Activated CD8-positive, alpha-beta memory T cell treated with anti-CD3 and anti-CD28 coated beads, Interleukin-2, amount 10 ng/mL, durations not matched to agents 7 days and 5 days (primary cell): ENCODE data around the gene ZNFX1. TPM values are rescaled to one million over a fixed set of nuclear protein-coding genes. Genes with fewer than 3 reads are reported as not detected.
A peak's percentile ranks its signal among the peaks of the same experiment; 100 is the strongest.

Experiments used
- ATAC-seq: fragments of 150-1000 bp; cut with Tn5 transposase; one replicate; pipeline ENCODE4 v1.10.0; 2021; ENCODE audit warnings: moderate library complexity
- CTCF ChIA-PET: fragments of 350-600 bp; sonication (Branson Sonifier 250); formaldehyde crosslinking; loops from one replicate; lab custom pipeline; 2021; ENCODE audit warnings: antibody characterized with exemption; lab: Charles Lee
- DNase-seq: peaks from one replicate; pipeline ENCODE4 v3.0.0-alpha.2; 2020
- H3K27ac Mint-ChIP-seq: one replicate; pipeline ENCODE4 v1.8.0; 2021; ENCODE audit warnings: mild to moderate bottlenecking, mixed read lengths
- H3K27me3 Mint-ChIP-seq: one replicate; pipeline ENCODE4 v1.8.0; 2021; ENCODE audit warnings: mixed read lengths
- H3K36me3 Mint-ChIP-seq: one replicate; pipeline ENCODE4 v1.8.0; 2021; ENCODE audit warnings: mild to moderate bottlenecking, mixed read lengths
- H3K4me1 Mint-ChIP-seq: one replicate; pipeline ENCODE4 v1.8.0; 2021; ENCODE audit warnings: mixed read lengths
- H3K4me3 Mint-ChIP-seq: one replicate; pipeline ENCODE4 v1.8.0; 2021; ENCODE audit warnings: mild to moderate bottlenecking, moderate library complexity, mixed read lengths
- H3K9me3 Mint-ChIP-seq: one replicate; pipeline ENCODE4 v1.8.0; 2022; ENCODE audit warnings: low read depth, mixed read lengths
- total RNA-seq, 2 experiments: library from RNA; stranded (reverse); gene quantifications; one replicate each; pipeline ENCODE4 v1.2.3, GENCODE V29; 2021

The ZNFX1 gene
- total RNA-seq, 2 experiments from 2014 or later, result 69.2 to 88.6 TPM

DNA sequence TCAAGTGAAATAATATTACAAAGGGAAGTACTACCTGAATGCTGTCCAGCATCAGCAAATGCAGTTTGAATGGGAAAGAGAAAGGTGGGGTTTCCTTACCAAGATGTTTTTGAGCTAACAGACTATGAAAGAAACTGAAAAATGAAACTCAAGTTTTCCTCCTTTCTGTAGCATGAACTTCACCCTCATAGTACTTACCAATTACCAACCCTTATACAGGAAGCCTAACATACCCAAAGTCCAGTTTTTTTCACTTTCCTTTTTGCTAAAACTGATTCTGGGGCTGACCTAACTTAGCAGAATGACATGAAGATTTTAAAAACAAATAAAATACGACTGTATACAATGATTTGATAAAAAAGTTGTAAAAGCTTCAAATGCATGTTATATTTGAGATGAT lies 5.2 kb downstream of the ZNFX1 start:
- no peaks in the 10 kb centered on the region for H3K27me3 Mint-ChIP-seq
- H3K4me3 Mint-ChIP-seq, result peak overlapping the region; percentile 60
- H3K36me3 Mint-ChIP-seq, result peaks cover 72% of the 10 kb centered on the region
- CTCF ChIA-PET, result interaction anchor here (0.7 to 1.5 kb wide), 2 partner anchors 9 to 29 kb away, joined by 3 read pairs; no protein-coding TSS in a partner anchor
- peaks cover 66% of the 10 kb centered on the region for H3K4me1 Mint-ChIP-seq
- DNase-seq, result no peak
- ATAC-seq, result peak; percentile 13
- H3K27ac Mint-ChIP-seq, result peak overlapping the region; percentile 71
- H3K9me3 Mint-ChIP-seq, result no peaks in the 10 kb centered on the region

DNA sequence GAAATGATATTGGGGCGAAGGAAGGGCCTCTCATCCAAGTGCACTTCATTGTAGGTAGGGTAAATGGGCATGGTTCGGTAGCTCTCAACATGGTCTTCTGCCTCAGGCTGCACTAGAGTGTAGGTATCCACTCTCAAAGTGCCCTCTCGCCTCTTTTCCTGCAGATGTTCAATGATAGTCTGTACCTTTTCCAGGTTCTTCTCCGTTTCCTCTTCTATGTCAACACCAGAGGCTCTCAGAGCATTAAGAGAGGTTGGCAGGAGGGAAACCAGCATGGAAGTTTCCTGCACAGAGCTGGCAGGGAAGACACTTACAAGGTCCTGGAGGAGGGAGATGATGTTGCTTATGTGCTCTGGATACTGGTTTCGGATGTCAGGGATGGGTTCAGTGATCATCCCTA lies 7.1 kb downstream of the ZNFX1 start:
- Mint-ChIP-seq H3K4me3 (peak overlapping the region; percentile 67), H3K36me3 (peaks cover 76% of the 10 kb centered on the region), H3K27me3 (no peaks in the 10 kb centered on the region), H3K4me1 (peaks cover 78% of the 10 kb centered on the region), H3K9me3 (no peaks in the 10 kb centered on the region), H3K27ac (no peak overlapping the region)
- ATAC-seq (no peak), DNase-seq (no peak)
- CTCF ChIA-PET, result no interaction called here

DNA sequence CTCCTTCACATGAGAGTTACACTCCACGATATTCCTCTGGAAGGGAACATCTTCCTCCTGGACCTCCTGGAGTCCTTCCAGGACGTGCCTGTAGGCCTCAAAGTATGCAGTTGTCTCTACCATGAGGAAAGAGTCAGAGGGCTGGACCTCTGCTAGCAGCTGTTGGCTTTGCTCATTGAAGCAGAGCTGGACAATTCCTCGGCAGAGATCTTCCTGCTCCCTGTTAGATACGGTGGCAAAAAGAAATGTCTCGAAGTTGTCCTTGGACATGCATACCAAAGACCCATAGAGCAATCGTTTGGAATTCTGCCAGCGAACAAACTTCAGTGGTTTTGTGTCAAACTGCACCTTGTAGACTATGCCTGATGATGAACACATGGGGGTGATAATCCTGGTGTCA lies 7.7 kb downstream of the ZNFX1 start:
- DNase-seq, result no peak
- H3K36me3 Mint-ChIP-seq, result peaks cover 74% of the 10 kb centered on the region
- peaks cover 75% of the 10 kb centered on the region for H3K4me1 Mint-ChIP-seq
- CTCF ChIA-PET, result no interaction called here
- no peaks in the 10 kb centered on the region for H3K27me3 Mint-ChIP-seq
- no peak overlapping the region for H3K27ac Mint-ChIP-seq
- peak overlapping the region; percentile 67 for H3K4me3 Mint-ChIP-seq
- no peak for ATAC-seq
- H3K9me3 Mint-ChIP-seq, result no peaks in the 10 kb centered on the region

DNA sequence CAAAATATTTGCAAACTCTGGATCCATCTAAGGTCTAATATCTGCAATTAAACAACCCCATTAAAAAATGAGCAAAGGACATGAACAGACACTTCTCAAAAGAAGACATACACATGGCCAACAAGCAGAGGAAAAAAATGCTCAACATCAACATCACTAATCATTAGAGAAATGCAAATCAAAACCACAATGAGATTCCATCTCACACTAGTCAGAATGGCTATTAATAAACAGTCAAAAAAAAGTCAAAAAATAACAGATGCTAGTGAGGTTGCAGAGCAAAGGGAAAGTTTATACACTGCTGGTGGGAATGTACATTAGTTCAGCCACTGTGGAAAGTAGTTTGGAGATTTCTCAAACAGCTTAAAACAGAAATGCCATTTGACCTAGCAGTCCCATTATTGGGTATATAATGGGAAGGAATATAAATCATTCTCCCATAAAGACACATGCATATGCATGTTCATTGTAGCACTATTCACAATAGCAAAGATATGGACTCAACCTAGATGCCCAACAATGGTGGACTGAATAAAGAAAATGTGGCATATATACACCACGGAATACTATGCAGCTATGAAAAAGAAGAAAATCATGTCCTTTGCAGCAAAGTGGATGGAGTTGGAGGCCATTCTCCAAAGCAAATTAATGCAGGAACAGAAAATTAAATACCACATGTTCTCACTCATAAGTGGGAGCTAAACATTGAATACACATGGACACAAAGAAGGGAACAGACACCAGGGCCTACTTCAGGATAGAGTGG lies 9.1 kb downstream of the ZNFX1 start:
- DNase-seq, result no peak
- peaks cover 81% of the 10 kb centered on the region for H3K36me3 Mint-ChIP-seq
- no peak for ATAC-seq
- peaks cover 70% of the 10 kb centered on the region for H3K4me1 Mint-ChIP-seq
- CTCF ChIA-PET, result interaction anchor here (0.8 to 1.5 kb wide), 5 partner anchors 10 to 136 kb away, joined by 3 to 4 read pairs (median 3); no protein-coding TSS in a partner anchor
- H3K9me3 Mint-ChIP-seq, result no peaks in the 10 kb centered on the region
- peak overlapping the region; percentile 5 for H3K27ac Mint-ChIP-seq
- no peaks in the 10 kb centered on the region for H3K27me3 Mint-ChIP-seq
- H3K4me3 Mint-ChIP-seq, result peak overlapping the region; percentile 67

DNA sequence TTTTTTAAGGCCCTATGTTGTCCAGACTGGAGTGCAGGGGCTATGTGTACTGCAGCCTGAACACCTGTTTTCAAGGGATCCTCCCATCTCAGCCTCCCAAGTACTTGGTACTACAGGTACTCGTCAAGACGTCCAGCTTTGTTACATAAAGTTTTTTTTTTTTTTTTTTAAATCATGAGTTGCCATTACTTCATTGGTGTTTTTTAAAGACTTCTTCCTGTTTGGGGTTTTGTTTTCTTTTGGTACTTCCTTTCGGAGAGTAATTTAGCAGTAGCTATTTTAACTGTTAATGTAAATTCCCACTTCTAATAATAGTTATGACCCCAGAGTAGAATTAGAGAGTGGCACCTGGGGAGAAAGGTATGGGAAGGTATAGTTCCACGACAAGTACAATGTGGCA lies 10.5 kb downstream of the ZNFX1 start:
- no peaks in the 10 kb centered on the region for H3K9me3 Mint-ChIP-seq
- DNase-seq (no peak), ATAC-seq (peak; percentile 47)

DNA sequence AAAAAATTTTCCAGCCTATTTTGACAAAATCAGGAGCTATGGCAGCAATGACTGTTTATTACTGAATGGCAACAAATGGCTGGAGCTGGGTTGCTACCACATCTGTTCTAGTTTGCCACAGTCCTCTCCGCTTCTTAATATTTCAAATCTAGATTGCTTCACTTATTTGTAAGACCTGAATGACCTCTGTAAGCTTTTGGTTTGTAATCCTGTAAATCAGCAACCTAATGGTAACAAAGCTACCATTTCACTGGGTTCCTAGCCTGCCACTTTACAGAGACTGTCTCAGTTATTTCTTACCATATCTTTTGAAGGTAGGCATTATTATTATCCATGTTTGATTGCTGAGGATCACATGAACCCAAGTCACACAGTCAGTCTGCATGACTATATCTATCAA lies 15.4 kb downstream of the ZNFX1 start:
- Mint-ChIP-seq H3K27me3 (no peaks in the 10 kb centered on the region), H3K9me3 (no peaks in the 10 kb centered on the region), H3K36me3 (peaks cover 74% of the 10 kb centered on the region), H3K4me1 (peaks cover 35% of the 10 kb centered on the region), H3K27ac (no peak overlapping the region), H3K4me3 (no peak overlapping the region)
- ATAC-seq, result no peak
- no peak for DNase-seq
- CTCF ChIA-PET, result interaction anchor here (0.7 kb wide), 2 partner anchors 14 to 16 kb away, joined by 3 to 5 read pairs; no protein-coding TSS in a partner anchor

More for the DNA sequence above, 10.5 kb downstream of the ZNFX1 start:
- H3K36me3 Mint-ChIP-seq, result peaks cover 84% of the 10 kb centered on the region
- CTCF ChIA-PET, result interaction anchor here (0.7 to 1.7 kb wide), 7 partner anchors 9 to 215 kb away, joined by 3 to 6 read pairs (median 4); no protein-coding TSS in a partner anchor
- no peaks in the 10 kb centered on the region for H3K27me3 Mint-ChIP-seq
- peaks cover 63% of the 10 kb centered on the region for H3K4me1 Mint-ChIP-seq
- peak overlapping the region; percentile 75 for H3K27ac Mint-ChIP-seq
- peak overlapping the region; percentile 73 for H3K4me3 Mint-ChIP-seq

DNA sequence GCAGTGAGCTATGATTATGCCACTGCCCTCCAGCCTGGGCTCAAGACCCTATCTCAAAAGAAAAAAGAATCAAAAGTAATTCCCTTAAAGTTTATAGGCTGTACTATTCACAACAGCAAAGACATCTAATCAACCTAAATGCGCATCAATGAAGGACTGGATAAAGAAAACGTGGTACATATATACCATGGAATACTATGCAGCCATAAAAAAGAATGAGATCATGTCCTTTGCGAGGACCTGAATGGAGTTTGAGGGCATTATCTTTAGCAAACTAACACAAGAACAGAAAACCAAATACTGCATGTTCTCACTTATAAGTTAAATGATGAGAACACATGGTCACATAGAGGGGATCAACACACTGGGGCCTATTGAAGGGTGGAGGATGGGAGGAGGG lies 16.7 kb downstream of the ZNFX1 start:
- CTCF ChIA-PET, result no interaction called here
- no peak overlapping the region for H3K27ac Mint-ChIP-seq
- no peaks in the 10 kb centered on the region for H3K27me3 Mint-ChIP-seq
- ATAC-seq, result no peak
- H3K4me1 Mint-ChIP-seq, result peaks cover 23% of the 10 kb centered on the region
- peaks cover 75% of the 10 kb centered on the region for H3K36me3 Mint-ChIP-seq
- no peaks in the 10 kb centered on the region for H3K9me3 Mint-ChIP-seq
- no peak overlapping the region for H3K4me3 Mint-ChIP-seq
- DNase-seq, result no peak

DNA sequence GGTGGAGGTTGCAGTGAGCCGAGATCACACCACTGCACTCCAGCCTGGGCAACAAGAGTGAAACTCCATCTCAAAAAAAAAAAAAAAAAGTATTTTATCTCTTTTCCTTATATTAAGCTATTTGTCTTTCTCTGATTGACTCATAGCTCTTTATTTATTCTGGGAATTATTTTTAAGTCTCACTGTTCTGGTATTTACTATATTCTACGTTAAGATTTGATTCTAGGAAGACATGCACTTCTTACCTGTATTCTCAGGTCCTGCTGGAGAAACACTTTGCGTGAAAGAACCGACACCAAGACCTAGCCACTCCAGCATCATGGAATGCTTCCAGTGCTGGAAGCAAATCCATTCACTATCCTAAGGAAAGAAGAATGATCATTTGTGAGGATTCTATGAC lies 17.6 kb downstream of the ZNFX1 start:
- H3K4me3 Mint-ChIP-seq, result no peak overlapping the region
- peaks cover 78% of the 10 kb centered on the region for H3K36me3 Mint-ChIP-seq
- no peak overlapping the region for H3K27ac Mint-ChIP-seq
- H3K4me1 Mint-ChIP-seq, result peaks cover 19% of the 10 kb centered on the region
- ATAC-seq (no peak), DNase-seq (no peak)
- H3K27me3 Mint-ChIP-seq, result no peaks in the 10 kb centered on the region
- CTCF ChIA-PET, result interaction anchor here (0.7 to 1.0 kb wide), 2 partner anchors 18 to 244 kb away, joined by 3 read pairs; no protein-coding TSS in a partner anchor
- no peaks in the 10 kb centered on the region for H3K9me3 Mint-ChIP-seq

DNA sequence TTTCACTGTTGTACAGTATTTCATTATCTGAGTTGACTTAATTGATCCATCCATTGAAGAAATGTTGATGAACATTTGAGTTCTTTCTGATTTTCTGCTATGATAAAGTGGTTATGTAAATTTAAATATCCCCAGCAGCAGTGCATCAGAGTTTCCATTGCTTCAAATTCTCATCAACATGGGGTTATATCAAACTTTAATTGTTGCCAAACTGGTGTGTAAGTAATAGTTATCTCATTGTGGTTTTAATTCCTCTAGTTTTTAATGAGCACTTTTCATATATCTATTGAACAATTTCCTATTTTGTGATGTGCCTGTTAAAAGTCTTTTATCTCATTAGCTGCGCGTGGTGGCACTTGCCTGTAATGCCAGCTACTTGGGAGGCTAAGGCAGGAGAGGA lies 18.1 kb downstream of the ZNFX1 start:
- no peaks in the 10 kb centered on the region for H3K27me3 Mint-ChIP-seq
- H3K27ac Mint-ChIP-seq, result no peak overlapping the region
- peaks cover 75% of the 10 kb centered on the region for H3K36me3 Mint-ChIP-seq
- CTCF ChIA-PET, result interaction anchor here (0.7 to 1.0 kb wide), 2 partner anchors 17 to 244 kb away, joined by 3 read pairs; no protein-coding TSS in a partner anchor
- no peaks in the 10 kb centered on the region for H3K9me3 Mint-ChIP-seq
- ATAC-seq (no peak), DNase-seq (no peak)
- H3K4me3 Mint-ChIP-seq, result no peak overlapping the region
- peaks cover 19% of the 10 kb centered on the region for H3K4me1 Mint-ChIP-seq

DNA sequence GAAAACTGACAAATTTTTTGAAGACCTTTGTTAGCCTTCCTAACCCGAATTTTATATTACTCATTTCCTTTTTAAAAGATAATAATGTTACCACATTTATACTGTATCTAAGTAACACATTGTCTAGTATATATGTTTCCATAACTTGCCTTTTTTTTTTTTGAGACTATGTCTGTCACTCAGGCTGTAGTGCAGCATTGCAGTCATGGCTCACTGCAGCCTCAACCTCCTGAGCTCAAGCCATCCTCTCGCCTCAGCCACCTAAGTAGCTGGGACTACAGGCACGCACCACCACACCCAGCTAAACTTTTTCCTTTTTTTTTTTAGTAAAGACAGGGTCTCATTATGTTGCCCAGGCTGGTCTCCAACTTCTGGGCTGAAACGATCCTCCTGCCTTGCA lies 18.6 kb downstream of the ZNFX1 start:
- no peak for ATAC-seq
- H3K36me3 Mint-ChIP-seq, result peaks cover 74% of the 10 kb centered on the region
- no peak for DNase-seq
- no peak overlapping the region for H3K27ac Mint-ChIP-seq
- no peaks in the 10 kb centered on the region for H3K9me3 Mint-ChIP-seq
- no peak overlapping the region for H3K4me3 Mint-ChIP-seq
- H3K4me1 Mint-ChIP-seq, result peaks cover 18% of the 10 kb centered on the region
- CTCF ChIA-PET, result interaction anchor here (1.0 kb wide), 1 partner anchor 10 kb away, joined by 3 read pairs; no protein-coding TSS in a partner anchor
- no peaks in the 10 kb centered on the region for H3K27me3 Mint-ChIP-seq

DNA sequence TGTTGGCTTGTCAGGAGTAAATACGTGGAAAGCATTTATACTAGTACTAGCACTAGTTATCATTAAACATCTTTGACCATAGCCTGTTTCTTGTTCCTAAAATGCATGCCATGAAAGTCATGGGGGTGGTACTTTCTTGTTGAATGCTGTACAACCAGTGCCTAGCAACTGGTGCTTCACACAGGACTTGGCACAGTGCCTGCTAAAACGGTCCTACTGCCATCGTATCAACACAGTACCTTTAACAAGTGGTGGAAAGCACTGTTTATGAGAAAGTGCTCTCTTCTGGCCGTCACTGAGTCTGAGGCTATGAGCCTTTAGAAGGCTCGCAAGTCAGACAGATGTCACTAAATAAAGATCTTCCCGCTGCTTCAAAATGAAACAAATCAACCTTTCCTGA lies 21.6 kb downstream of the ZNFX1 start:
- H3K36me3 Mint-ChIP-seq, result peaks cover 69% of the 10 kb centered on the region
- CTCF ChIA-PET, result interaction anchor here (1.2 kb wide), 1 partner anchor 9 kb away, joined by 3 read pairs; no protein-coding TSS in a partner anchor
- no peaks in the 10 kb centered on the region for H3K27me3 Mint-ChIP-seq
- no peak overlapping the region for H3K27ac Mint-ChIP-seq
- no peaks in the 10 kb centered on the region for H3K9me3 Mint-ChIP-seq
- H3K4me3 Mint-ChIP-seq, result no peak overlapping the region
- H3K4me1 Mint-ChIP-seq, result peaks cover 11% of the 10 kb centered on the region
- DNase-seq, result no peak
- ATAC-seq, result no peak

DNA sequence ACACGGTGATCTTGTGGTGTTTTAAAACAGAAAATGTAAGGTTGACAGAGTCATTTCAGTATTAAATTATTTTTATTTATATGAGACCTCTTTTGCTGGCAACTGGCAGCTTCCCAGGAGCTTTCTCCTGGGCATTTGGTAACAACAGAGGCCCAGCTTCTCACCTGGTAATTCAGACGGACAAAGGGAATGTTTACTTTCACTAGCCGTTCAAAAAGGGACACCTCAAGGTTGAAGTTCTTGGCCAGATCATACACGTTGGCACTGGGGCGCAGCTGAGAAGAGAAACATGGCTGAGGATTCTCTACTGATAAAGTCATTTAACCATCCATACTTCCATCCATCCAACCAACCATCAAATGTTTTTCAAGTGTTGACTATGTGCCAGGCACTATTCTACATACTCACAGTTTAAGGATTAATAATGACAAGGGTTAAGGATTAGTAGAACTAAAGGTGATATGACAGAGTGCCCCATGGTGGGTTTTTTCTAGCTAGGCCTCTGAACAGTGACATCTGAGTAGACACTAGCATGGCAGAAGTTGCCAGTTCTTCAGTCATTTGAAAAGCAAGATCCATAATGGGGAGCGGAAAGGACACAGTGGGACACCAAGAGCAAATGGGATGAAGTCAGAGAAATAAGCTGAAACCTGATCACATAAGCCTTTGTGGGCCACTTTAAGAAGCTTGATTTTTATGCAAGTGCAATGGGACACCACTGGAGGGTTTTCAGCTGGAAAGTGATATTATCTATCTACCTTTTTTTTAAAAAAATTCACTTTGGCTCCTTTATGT lies 25.1 kb downstream of the ZNFX1 start:
- Mint-ChIP-seq H3K9me3 (no peaks in the 10 kb centered on the region), H3K4me1 (no peaks in the 10 kb centered on the region), H3K36me3 (peaks cover 66% of the 10 kb centered on the region), H3K27me3 (no peaks in the 10 kb centered on the region), H3K4me3 (no peak overlapping the region), H3K27ac (no peak overlapping the region)
- DNase-seq (no peak), ATAC-seq (no peak)
- CTCF ChIA-PET, result interaction anchor here (0.8 to 1.5 kb wide), 4 partner anchors 10 to 118 kb away, joined by 3 to 5 read pairs (median 4); no protein-coding TSS in a partner anchor
